ENCODE results near the gene PSMC3IP.

Gene PSMC3IP

GRCh38 chr17:42522798-42523278 lies 54.7 kb downstream of the PSMC3IP start:
- TF ChIP-seq MYC (IDR thresholded peaks at IDR 0.05; ENCODE audit: low read depth, low read length) (no peak), POLR2A (IDR thresholded peaks at IDR 0.05; ENCODE audit: extremely low read depth, insufficient read length) (no peak), CTCF (IDR thresholded peaks at IDR 0.05; ENCODE audit: low read depth, low read length) (no peak), MAX (IDR thresholded peaks at IDR 0.05; ENCODE audit: low read depth, low read length) (no peak)
- no peak overlapping the region for H3K4me3 ChIP-seq (ENCODE audit: low read depth, low read length)
- no peak for DNase-seq (ENCODE audit: low read depth)

All from NB4 (cell line).